22Rv1 (cell line): ENCODE measurements around the gene TBX15.
A peak's percentile ranks its signal among the peaks of the same experiment; 100 is the strongest.

Source experiments
- H3K27ac ChIP-seq: fragments of 450-650 bp; 2 replicates; pipeline ENCODE4 v1.5.1; 2017
- CTCF ChIP-seq: fragments of 450-650 bp; IDR thresholded peaks from 2 replicates; pipeline ENCODE4 v1.5.1; 2017; ENCODE audit warnings: mild to moderate bottlenecking
- ZFX ChIP-seq: fragments of 450-650 bp; IDR thresholded peaks from 2 replicates; pipeline ENCODE4 v1.6.1; 2017; ENCODE audit warnings: antibody characterized with exemption, borderline replicate concordance

TBX15 gene

GRCh38 chr1:119011116-119011515 lies 23.0 kb upstream of the TBX15 start:
- no peak overlapping the region for H3K27ac ChIP-seq
- TF ChIP-seq ZFX (no peak), CTCF (no peak)

- H3K27ac ChIP-seq = no peak overlapping the region
- no peak for TF ChIP-seq CTCF
- TF ChIP-seq ZFX = no peak
Measured at GRCh38 chr1:119010201-119010600, 22.1 kb upstream of the TBX15 start.

GRCh38 chr1:119009312-119009655 lies 21.1 kb upstream of the TBX15 start:
- no peak overlapping the region for H3K27ac ChIP-seq
- TF ChIP-seq CTCF (no peak), ZFX (no peak)

GRCh38 chr1:119008483-119009311 lies 20.6 kb upstream of the TBX15 start:
- no peak overlapping the region for H3K27ac ChIP-seq
- TF ChIP-seq CTCF = peak; percentile 75
- no peak for TF ChIP-seq ZFX

- no peak for TF ChIP-seq CTCF
- no peak for TF ChIP-seq ZFX
Measured at GRCh38 chr1:119007670-119008482, 19.7 kb upstream of the TBX15 start.

GRCh38 chr1:119007339-119007669 lies 19.2 kb upstream of the TBX15 start:
- TF ChIP-seq ZFX (no peak), CTCF (no peak)
- no peak overlapping the region for H3K27ac ChIP-seq

More at GRCh38 chr1:119007670-119008482, 19.7 kb upstream of the TBX15 start:
- no peak overlapping the region for H3K27ac ChIP-seq
